Uterus (tissue), 2 donors: ENCODE data around the gene VWC2.

Experiments
- POLR2A ChIP-seq, 2 donors: fragments of 450-650 bp; IDR thresholded peaks; one replicate each; pipeline ENCODE4 v1.6.1; 2016; ENCODE audit warnings: antibody characterized with exemption in 2 of 2, mild to moderate bottlenecking in 1 of 2, moderate library complexity in 1 of 2
- TF ChIP-seq, protein P1 (sequence below), 4 experiments: fragments of 200-600 bp in 2 of 4; fragments of 450-650 bp in 2 of 4; sonication (generic) in 2 of 4; IDR thresholded peaks; one replicate each; pipeline ENCODE4 v1.5.1; 2016 to 2019; ENCODE audit warnings: antibody characterized with exemption in 4 of 4, mild to moderate bottlenecking in 2 of 4, moderate library complexity in 1 of 4

DNA sequence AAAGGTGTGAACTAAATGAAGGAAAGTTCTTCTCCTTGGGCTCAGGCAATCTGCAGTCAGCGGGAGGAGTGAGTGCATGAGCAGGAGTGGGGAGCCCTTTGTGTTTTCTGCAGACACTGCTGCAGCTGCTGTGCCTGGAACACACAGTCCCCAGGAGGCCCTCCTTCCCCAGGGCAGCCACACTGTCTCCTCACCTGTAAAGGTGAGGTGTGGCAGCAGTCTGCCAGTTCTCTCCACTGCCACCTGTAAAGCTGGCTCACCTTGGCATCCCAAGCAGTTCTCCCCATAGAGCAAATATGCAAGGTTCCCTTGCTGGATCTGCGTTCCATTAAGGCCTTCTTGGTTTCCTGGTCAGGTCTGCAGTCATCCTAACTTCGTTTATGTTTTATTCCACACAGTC lies 5.2 kb upstream of the VWC2 start:
- TF ChIP-seq, protein P1, sequence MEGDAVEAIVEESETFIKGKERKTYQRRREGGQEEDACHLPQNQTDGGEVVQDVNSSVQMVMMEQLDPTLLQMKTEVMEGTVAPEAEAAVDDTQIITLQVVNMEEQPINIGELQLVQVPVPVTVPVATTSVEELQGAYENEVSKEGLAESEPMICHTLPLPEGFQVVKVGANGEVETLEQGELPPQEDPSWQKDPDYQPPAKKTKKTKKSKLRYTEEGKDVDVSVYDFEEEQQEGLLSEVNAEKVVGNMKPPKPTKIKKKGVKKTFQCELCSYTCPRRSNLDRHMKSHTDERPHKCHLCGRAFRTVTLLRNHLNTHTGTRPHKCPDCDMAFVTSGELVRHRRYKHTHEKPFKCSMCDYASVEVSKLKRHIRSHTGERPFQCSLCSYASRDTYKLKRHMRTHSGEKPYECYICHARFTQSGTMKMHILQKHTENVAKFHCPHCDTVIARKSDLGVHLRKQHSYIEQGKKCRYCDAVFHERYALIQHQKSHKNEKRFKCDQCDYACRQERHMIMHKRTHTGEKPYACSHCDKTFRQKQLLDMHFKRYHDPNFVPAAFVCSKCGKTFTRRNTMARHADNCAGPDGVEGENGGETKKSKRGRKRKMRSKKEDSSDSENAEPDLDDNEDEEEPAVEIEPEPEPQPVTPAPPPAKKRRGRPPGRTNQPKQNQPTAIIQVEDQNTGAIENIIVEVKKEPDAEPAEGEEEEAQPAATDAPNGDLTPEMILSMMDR (IDR thresholded peaks at IDR 0.05), result no peak
- TF ChIP-seq POLR2A (IDR thresholded peaks at IDR 0.05), result no peak
